ENCODE measurements around the gene SLC17A4. TPM values are rescaled to one million over a fixed set of nuclear protein-coding genes. Genes with fewer than 3 reads are reported as not detected.
A peak's percentile ranks its signal among the peaks of the same experiment; 100 is the strongest.

The SLC17A4 gene
- total and polyA plus RNA-seq, 3 donors from 2014 or later: 0.24 to 0.45 (median 0.37) TPM

DNA sequence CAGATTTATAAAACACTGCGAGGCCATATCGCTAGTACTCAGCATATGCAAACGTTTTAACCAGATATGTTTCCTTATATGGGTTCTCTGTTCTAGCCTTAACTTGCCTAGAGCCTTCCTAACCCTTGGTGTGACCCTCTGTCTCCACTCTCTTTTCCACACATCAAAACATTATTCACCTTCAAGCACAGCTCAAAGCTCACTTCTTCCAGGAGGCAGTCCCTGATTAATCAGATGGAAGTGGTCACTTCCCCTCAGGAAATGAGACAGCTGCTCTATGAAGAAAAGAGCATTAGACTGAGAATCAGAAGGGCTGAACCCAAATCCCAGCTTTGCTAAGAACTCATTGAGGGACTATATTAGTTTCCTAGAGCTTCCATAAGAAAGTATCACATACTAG is 39.8 kb upstream of the SLC17A4 start:
- 66 to 71% methylated on average over 3 of the region's 3 CpGs for WGBS, 2 donors
- Histone ChIP-seq H3K4me3 (no peak overlapping the region), H3K27me3 (no peaks in the 10 kb centered on the region), H3K27ac (no peak overlapping the region), H3K36me3 (ENCODE audit: low read depth, missing control alignments) (no peaks in the 10 kb centered on the region), H3K9me3 (no peaks in the 10 kb centered on the region), H3K4me1 (no peaks in the 10 kb centered on the region)
- TF ChIP-seq, protein P1, sequence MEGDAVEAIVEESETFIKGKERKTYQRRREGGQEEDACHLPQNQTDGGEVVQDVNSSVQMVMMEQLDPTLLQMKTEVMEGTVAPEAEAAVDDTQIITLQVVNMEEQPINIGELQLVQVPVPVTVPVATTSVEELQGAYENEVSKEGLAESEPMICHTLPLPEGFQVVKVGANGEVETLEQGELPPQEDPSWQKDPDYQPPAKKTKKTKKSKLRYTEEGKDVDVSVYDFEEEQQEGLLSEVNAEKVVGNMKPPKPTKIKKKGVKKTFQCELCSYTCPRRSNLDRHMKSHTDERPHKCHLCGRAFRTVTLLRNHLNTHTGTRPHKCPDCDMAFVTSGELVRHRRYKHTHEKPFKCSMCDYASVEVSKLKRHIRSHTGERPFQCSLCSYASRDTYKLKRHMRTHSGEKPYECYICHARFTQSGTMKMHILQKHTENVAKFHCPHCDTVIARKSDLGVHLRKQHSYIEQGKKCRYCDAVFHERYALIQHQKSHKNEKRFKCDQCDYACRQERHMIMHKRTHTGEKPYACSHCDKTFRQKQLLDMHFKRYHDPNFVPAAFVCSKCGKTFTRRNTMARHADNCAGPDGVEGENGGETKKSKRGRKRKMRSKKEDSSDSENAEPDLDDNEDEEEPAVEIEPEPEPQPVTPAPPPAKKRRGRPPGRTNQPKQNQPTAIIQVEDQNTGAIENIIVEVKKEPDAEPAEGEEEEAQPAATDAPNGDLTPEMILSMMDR (IDR thresholded peaks at IDR 0.05): no peak
- intact Hi-C loops (cut with DNase I; ENCODE audit: low total_unique reads): no loop called here
- DNase-seq: no peak

- no peaks in the 10 kb centered on the region for H3K36me3 ChIP-seq (ENCODE audit: low read depth, missing control alignments)
These were observed 38.7 kb upstream of the SLC17A4 start for GRCh38 chr6:25715794-25716193.

GRCh38 chr6:25717866-25718740 is 36.4 kb upstream of the SLC17A4 start:
- H3K27ac ChIP-seq: no peak overlapping the region
- no peaks in the 10 kb centered on the region for H3K4me1 ChIP-seq
- no peaks in the 10 kb centered on the region for H3K36me3 ChIP-seq (ENCODE audit: low read depth, missing control alignments)
- intact Hi-C loops (cut with DNase I; ENCODE audit: low total_unique reads): no loop called here
- H3K9me3 ChIP-seq: no peaks in the 10 kb centered on the region
- no peak for TF ChIP-seq POLR2A (IDR thresholded peaks at IDR 0.05)
- TF ChIP-seq, protein P1 (IDR thresholded peaks at IDR 0.05): peak; percentile 55 to 62 (median 58)
- H3K4me3 ChIP-seq: no peak overlapping the region
- no peaks in the 10 kb centered on the region for H3K27me3 ChIP-seq
- 53 to 65% methylated on average over 6 of the region's 6 CpGs for WGBS, 2 donors
- DNase-seq: peak; percentile 21

More at GRCh38 chr6:25715794-25716193, 38.7 kb upstream of the SLC17A4 start:
- 81 to 94% methylated on average over 4 of the region's 4 CpGs for WGBS, 2 donors
- Histone ChIP-seq H3K9me3 (no peaks in the 10 kb centered on the region), H3K4me1 (no peaks in the 10 kb centered on the region), H3K27me3 (no peaks in the 10 kb centered on the region), H3K4me3 (no peak overlapping the region), H3K27ac (no peak overlapping the region)
- no peak for TF ChIP-seq POLR2A (IDR thresholded peaks at IDR 0.05)
- TF ChIP-seq, protein P1 (IDR thresholded peaks at IDR 0.05): no peak
- no peak for DNase-seq
- intact Hi-C loops (cut with DNase I; ENCODE audit: low total_unique reads): no loop called here

DNA sequence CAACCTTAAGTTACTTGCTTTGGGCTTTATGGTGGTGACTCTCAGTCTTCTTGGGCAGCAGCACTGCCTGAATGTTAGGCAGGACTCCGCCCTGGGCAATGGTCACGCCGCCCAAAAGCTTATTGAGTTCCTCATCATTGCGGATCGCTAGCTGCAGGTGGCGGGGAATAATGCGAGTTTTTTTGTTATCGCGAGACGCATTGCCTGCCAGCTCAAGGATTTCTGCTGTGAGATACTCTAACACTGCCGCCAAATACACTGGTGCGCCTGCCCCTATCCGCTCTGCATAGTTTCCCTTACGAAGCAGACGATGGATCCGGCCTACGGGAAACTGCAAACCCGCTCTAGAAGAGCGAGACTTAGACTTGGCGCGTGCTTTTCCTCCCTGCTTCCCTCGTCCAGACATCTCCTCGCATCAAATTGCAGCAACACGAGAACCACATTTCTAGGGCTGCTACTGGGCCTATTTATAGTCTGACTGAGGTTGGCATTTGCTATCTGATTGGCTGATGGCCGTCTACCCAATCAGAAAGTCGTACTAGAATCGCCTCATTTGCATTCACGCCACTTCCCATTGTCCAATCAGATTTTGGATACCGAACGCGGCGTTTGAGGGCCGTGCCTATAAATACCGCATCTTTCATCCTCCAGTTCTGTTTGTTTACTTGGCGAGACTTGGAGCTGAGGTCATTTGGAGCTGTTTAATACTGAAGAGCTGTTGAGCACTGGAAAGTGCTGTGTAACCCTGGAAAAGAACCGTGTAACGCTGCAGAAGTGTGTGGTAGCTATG is 28.2 kb upstream of the SLC17A4 start:
- peak; percentile 13 for TF ChIP-seq POLR2A (IDR thresholded peaks at IDR 0.05)
- TF ChIP-seq, protein P1 (IDR thresholded peaks at IDR 0.05): no peak
- Histone ChIP-seq H3K4me3 (peak overlapping the region; percentile 10 to 46), H3K36me3 (ENCODE audit: low read depth, missing control alignments) (no peaks in the 10 kb centered on the region), H3K9me3 (no peaks in the 10 kb centered on the region), H3K27me3 (no peaks in the 10 kb centered on the region), H3K4me1 (no peaks in the 10 kb centered on the region), H3K27ac (no peak overlapping the region)
- intact Hi-C loops (cut with DNase I; ENCODE audit: low total_unique reads): no loop called here
- 60 to 71% methylated on average over 35 to 37 of the region's 37 CpGs for WGBS, 2 donors
- DNase-seq: peak; percentile 82
